ENCODE data around the gene CES2.
"Not testable (repeated sequence)": the region's sequence is repeated elsewhere in the genome, so short reads cannot be mapped to it uniquely, and the experiment has no call there.

CES2 gene

DNA sequence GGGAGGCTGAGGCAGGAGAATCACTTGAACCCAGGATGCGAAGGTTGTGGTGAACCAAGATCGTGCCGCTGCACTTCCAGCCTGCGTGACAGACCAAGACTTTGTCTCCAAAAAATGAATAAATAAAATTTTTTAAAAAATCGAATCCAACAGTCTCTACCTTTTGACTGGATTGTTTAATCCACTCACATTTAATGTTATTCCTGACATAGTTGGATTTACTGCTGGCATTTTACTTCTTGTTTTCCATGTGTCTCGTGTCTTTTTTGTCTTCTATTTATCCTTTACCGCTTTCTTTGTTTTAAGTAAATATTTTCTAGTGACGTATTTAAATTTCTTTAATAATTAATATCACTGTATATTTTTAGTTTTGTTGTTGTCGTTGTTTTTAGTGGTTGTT lies 47.7 kb downstream of the CES2 start:
- TF ChIP-seq, protein P1, sequence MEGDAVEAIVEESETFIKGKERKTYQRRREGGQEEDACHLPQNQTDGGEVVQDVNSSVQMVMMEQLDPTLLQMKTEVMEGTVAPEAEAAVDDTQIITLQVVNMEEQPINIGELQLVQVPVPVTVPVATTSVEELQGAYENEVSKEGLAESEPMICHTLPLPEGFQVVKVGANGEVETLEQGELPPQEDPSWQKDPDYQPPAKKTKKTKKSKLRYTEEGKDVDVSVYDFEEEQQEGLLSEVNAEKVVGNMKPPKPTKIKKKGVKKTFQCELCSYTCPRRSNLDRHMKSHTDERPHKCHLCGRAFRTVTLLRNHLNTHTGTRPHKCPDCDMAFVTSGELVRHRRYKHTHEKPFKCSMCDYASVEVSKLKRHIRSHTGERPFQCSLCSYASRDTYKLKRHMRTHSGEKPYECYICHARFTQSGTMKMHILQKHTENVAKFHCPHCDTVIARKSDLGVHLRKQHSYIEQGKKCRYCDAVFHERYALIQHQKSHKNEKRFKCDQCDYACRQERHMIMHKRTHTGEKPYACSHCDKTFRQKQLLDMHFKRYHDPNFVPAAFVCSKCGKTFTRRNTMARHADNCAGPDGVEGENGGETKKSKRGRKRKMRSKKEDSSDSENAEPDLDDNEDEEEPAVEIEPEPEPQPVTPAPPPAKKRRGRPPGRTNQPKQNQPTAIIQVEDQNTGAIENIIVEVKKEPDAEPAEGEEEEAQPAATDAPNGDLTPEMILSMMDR (IDR thresholded peaks at IDR 0.05; ENCODE audit: insufficient read depth, low read depth, low read length, missing control alignments): no peak
- no peak for DNase-seq (ENCODE audit: low read depth)
- no peak overlapping the region for H3K4me3 ChIP-seq (ENCODE audit: low read length)

GRCh38 chr16:66984892-66985311 lies 49.6 kb downstream of the CES2 start:
- H3K4me3 ChIP-seq (ENCODE audit: low read length): no peak overlapping the region
- DNase-seq (ENCODE audit: low read depth): no peak
- TF ChIP-seq, protein P1 (IDR thresholded peaks at IDR 0.05; ENCODE audit: insufficient read depth, low read depth, low read length, missing control alignments): no peak

- TF ChIP-seq, protein P1 (IDR thresholded peaks at IDR 0.05; ENCODE audit: insufficient read depth, low read depth, low read length, missing control alignments): no peak
- no peak for DNase-seq (ENCODE audit: low read depth)
- no peak overlapping the region for H3K4me3 ChIP-seq (ENCODE audit: low read length)
Measured at GRCh38 chr16:66986559-66986958, 51.2 kb downstream of the CES2 start.

- no peak within 1 kb of the TSS for H3K4me3 ChIP-seq (ENCODE audit: low read length)
- TF ChIP-seq, protein P1 (IDR thresholded peaks at IDR 0.05; ENCODE audit: insufficient read depth, low read depth, low read length, missing control alignments): no peak
- peak; percentile 84 for DNase-seq (ENCODE audit: low read depth)
Measured at GRCh38 chr16:66988197-66988788, 53.0 kb downstream of the CES2 start, which contains the start of gene CES4A. CES4A (plus strand) TSS chr16:66988589; CDS start chr16:66988773, 184 bp downstream.

DNA sequence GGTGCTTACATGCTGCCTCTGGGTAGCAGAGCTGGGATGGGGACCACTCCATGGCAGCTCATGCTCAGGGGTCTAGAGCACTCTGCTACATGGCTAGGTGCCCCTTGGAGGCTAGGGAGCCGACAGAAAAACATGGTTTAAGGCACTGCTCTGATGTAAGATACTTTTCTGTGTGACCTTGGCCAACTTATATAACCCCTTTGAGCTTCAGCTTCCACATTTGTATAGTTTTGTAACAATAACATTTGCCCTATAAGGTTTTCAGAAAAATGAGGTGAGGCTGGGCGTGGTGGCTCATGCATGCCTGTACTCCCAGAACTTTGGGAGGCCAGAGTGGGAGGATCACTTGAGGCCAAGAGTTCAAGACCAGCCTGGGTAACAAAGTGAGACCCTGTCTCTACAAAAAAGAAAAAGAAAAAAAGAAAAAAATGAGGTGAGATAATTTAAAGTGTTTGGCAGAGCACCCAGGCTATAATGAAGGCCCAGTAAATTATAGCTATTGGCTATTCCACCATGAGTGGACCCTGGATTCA lies 56.3 kb downstream of the CES2 start:
- TF ChIP-seq, protein P1 (IDR thresholded peaks at IDR 0.05; ENCODE audit: insufficient read depth, low read depth, low read length, missing control alignments): no peak
- no peak overlapping the region for H3K4me3 ChIP-seq (ENCODE audit: low read length)

GRCh38 chr16:66993558-66993957 lies 58.2 kb downstream of the CES2 start:
- not testable (repeated sequence) for H3K4me3 ChIP-seq (ENCODE audit: low read length); DNase-seq (ENCODE audit: low read depth)

More for the DNA sequence above, 56.3 kb downstream of the CES2 start:
- no peak for DNase-seq (ENCODE audit: low read depth)
